AG20443 (cell line): Measurements from ENCODE around the gene ZNF544.

ENCODE experiments used
- DNase-seq: peaks from one replicate; pipeline ENCODE4 v3.0.0; 2012; ENCODE audit warnings: low spot score, mixed read lengths

The ZNF544 gene

DNA sequence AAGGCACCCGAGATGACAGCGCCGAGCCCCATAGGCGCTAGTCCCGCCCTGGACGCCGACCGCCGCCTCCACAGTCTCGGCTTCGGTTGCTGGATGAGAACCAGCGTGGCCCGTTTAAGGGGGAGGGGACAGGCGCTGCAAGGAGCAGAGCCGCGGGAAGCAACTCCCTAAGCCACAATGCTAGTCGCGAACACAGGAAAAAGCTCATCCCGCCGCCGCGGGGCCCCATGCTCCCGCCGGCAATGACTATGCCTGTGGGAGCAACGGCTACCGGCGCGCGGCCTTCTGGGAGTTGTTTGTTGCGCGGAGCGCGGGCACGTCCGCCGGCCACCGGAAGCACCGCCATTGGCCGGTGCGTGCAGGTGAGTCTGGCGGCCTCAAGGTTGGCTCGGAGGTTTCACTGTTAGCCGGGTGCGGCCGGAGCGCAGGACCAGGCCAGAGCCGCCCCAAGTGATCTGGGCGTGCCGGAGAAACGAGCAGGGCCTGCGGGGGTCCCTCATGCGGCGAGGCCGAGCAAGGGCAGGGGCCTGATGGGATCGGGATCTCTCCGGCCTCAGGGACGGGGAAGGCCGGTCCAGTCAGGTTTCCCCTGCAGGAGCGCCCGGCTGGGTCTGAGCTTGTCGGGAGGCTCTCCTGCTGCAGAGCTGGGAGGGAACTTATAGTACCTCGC lies at the start of gene ZNF544:
ZNF544 (plus strand) TSS at position 330 of the 670 bp plus-strand sequence. CDS start 15,110 bp downstream, outside the sequence.
- DNase-seq = peak; percentile 92

DNA sequence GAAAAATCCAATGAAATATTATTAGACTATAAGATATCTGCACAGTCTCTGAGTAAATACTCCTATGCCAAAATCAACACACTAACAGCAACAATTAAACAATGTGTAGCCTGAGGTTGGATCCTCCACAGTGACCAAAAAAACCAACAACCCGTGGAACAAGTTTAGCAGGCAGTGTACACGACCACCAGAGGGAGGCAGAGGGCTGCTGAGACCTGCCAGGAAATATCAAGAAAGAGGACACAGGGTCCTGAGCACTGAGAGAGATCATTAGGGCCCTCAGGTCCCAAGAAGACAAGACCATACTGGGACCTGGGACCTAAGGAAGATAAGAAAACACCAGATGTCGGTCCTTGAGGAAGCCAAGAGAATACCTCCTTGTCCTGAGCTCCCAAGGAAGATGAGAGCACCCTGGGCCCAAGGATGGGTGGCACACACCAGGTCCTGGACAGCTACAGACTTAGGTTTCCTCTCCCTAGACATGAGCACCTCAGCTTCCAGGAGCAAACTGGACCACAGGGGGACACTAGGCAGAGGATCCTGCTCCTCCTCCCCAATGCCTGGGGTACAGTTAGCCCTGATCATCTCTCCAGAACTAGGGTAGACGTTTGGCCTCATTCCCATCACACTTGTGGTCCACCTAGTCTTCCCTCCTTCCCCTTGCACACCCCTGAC lies 46.7 kb upstream of the ZNF544 start:
- no peak for DNase-seq

DNA sequence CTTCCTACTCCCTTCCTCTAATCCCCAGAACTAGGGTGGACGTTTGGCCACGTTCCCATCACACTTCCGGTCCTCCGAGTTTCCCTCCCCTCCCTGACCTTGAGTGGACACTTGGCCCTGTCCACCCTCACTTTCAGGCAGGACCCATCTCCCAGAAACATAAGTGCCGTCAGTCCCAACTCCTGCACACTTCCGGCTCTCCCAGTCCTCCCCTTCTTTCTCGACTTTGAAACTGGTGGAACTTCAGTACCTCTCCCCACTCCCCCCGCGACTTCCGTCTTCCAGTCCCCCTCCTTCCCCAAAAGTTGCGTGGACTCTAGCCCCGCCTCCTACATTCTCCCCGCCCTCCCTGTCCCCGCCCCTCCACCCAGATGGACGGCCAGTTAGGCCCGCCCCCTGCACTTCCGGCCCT lies 46.1 kb upstream of the ZNF544 start:
- peak; percentile 92 for DNase-seq

DNA sequence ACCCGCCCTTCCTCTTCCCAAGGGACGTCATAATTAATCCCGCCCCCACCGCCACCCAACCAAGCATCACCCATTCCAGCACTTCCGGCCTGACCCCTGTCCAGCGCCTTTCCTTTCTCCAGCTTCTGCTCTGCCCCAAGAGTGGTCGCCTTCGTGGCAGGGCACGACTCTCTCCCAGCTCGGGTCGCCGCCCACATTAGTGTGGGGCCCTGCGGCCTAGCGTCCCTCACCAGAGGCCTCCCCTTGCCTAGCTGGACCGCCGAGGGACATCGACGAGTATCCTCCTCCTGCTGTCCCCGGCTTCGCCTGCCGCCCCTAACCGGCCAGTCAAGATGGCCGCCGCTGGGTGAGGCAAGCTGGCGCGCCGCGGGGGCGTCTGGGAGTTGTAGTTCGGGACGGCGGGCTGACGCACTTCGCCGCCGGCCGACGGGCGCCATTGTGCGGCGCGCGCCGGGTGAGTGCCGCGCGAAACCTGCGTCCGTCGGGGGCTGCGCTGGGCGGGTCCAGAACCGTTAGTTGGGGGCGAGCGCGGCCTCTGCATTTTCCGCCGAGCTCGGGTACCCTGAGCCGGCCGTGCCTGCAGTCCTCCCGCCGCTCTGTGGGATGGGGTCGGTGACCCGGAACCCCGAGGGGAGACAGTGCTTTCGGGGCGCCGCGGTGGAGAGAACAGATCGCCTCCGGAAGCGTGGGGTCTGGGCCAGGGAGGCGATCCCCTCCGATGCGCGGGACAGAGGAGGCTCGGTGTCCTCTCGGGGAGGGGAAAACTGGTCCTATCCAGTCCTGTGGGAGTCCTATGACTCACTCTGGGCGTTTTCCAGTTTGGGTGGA lies 45.5 kb upstream of the ZNF544 start, which contains the start of gene ZNF274:
ZNF274 (plus strand) TSS at position 73 of the 828 bp plus-strand sequence. CDS start 905 bp downstream, outside the sequence.
- peak; percentile 97 for DNase-seq

DNA sequence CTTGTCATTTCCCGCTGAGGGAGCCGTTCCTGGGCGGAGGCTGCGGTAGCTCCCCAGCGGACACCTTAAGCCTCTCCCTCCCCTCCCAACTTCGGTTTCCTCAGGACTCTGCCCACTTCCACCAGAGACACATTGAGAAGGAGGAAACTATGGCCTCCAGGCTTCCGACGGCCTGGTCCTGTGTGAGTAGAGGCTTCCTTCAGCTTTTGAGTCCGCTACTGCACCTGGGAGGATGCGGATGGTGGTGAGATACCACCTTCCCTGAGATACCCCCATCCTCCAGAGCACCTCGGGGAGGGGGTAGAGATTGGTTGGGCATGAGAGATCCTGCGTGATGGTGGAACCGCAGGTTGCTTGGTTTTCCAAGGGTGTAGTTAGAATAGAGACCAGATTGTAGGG lies 44.9 kb upstream of the ZNF544 start:
- no peak for DNase-seq

DNA sequence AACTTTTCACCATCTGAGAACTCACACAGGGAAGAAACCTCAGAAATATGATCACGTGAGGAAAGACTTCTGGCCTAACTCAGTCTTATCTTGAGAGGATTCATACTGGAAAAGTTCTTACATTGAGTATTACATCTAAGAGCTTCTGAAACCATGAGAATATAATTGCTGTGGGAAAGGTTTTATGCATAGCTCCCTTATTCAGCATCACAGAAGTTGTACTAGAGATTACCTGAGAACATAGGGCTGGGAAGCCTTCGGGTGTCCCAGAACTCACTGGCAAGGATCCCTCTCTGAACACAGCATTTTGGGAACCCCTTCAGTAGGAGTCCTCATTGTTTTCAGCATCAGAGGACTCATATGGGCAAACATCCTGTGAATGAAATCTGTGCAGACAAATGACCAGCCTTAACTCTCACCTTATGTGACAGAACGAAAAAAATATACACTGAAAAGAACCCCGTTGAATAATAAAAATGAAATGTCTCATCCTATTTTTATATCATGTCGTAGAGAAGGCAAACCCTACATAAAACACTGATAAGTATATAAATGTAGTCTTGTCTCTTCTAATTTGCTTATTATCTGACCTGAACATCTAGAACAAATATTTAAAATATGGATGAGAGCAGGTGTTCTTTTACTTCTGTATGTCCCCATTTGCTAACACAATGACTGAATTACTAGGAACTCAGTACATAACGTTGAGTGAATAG lies 31.7 kb upstream of the ZNF544 start:
- no peak for DNase-seq

DNA sequence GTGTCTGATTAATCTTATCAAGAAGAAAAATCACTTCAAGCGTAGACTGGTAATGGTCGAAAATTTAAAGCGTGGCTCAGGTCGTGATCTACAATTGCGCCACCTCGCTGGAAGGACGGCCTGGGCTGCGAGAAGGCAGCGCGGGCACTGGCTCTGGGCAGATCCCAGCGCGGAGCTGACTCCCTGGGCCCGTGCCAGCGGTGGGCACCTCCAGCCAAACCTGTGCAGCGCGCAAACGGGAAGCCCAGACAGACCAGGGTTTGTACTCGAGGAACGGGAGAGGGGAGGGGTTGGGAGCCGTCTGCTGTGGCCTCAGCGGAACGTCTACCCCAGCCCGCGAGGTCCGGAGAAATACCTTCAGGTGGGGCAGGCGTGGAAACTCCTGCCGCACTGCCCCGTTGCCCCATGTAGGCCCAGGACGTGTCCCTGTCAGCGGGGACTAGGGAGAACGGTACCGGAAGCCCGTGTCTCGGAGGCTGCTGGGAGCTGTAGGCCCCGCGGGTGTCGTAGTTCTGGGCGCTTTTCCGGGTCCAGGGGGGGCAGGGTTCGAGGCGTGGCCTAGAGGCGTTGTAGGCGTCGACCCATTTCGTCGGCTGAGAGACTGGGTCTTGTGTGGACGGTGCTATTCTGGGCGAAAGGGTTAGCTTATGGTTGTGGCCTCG lies 24.8 kb upstream of the ZNF544 start:
- no peak for DNase-seq

DNA sequence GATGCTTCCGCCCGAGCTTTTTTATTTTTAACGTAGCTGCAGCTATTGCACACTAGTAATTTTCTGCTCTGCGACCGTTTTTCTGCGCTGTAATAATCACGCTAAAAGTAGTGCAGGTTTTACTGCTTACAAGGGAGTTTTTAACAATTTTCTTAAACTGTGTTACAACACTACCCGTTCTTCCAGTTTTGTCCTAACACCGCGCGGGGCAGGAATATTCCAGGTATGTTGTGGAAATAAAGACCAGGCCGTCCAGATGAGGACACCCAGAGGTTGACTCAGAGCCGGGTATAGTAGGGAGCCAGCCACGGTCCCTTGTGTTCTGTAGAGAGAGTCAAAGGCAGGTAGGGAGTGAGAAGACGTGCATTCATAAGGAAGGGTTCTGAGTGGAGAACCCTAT lies 24.1 kb upstream of the ZNF544 start:
- DNase-seq = no peak

DNA sequence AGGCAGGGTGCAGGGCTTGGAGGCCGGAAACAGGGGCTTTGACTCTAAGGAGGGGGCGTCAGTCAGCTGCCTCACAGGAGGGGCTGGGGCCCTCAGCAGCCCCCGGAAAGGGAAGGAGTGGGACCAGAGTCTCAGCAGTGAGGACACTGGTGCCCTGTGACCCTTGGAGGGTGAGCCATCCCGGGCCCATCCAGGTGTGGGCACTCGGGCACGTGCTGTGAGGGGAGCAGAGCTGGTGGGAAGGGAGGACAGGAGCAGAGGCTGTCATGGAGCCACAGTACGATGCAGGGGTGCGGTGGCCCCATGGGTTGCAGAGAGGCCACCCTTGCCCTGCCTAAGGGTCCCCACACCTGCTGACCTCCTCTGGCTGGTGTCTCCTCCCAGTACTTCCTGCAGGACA lies 19.1 kb upstream of the ZNF544 start:
- no peak for DNase-seq

DNA sequence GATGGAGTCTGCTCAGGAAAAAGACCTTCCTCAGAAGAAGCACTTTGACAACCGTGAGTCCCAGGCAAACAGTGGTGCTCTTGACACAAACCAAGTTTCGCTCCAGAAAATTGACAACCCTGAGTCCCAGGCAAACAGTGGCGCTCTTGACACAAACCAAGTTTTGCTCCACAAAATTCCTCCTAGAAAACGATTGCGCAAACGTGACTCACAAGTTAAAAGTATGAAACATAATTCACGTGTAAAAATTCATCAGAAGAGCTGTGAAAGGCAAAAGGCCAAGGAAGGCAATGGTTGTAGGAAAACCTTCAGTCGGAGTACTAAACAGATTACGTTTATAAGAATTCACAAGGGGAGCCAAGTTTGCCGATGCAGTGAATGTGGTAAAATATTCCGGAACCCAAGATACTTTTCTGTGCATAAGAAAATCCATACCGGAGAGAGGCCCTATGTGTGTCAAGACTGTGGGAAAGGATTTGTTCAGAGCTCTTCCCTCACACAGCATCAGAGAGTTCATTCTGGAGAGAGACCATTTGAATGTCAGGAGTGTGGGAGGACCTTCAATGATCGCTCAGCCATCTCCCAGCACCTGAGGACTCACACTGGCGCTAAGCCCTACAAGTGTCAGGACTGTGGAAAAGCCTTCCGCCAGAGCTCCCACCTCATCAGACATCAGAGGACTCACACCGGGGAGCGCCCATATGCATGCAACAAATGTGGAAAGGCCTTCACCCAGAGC lies 16.2 kb upstream of the ZNF544 start:
- DNase-seq = no peak

DNA sequence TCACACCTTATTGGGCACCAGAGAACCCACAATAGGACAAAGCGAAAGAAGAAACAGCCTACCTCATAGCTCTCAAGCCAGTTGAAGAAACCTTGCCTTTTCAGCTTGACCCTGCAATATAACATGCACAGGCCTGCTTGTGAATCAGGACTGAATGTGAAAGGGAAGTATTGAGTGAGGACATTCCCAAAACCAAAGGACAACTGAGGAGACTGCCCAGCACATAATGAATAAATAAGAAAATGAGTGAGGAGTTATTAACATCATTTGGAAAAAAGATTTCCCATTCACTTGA lies 15.7 kb upstream of the ZNF544 start:
- DNase-seq = no peak

DNA sequence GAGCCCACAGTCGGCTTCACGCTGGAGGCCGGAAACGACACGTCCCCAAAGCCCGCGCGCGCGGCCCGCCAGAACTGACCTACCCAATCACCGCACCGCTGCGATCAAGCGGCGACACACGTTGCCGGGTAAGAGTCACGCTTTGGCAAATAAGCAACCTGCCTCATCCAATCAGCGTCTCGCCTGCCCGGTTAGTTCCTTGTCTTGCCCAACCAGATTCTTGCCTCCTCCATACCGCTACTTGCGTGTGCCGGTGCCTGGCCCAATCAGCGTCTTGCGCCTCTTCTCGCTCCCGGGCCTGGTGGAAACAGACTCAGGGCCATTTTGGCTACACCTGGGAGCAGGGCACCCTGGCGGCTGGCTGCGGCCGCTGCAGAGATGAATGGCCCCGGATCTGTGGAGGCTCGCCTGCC lies 11.6 kb upstream of the ZNF544 start:
- DNase-seq = no peak

DNA sequence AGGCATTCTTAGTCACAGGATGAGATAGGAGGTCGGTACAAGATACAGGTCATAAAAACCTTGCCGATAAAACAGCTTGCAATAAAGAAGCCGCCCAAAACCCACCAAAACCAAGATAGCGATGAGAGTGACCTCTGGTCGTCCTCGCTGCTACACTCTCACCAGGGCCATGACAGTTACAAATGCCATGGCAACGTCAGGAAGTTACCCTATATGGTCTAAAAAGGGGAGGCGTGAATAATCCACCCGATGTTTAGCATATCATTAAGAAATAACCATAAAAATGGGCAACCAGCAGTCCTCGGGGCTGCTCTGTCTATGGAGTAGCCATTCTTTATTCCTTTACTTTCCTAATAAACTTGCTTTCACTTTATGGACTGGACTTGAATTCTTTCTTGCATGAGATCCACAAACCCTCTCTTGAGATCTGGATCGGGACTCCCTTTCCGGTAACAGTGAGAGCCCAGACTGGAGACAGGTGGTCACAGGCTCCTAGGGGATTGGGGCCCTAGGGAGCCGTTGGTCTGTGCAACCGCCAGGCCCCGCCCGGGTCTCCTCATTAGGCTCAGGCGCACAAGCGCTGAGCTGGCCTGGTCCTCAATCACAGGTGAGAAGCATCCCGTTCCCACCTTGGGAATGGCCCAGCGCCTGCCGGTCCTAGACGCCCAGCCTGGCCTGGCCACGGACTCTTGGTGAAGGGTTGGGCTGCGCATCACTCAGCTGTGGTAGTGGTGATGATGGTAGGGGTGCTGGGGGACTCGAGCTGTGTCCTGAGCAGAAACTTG lies 10.9 kb upstream of the ZNF544 start:
- DNase-seq = no peak

DNA sequence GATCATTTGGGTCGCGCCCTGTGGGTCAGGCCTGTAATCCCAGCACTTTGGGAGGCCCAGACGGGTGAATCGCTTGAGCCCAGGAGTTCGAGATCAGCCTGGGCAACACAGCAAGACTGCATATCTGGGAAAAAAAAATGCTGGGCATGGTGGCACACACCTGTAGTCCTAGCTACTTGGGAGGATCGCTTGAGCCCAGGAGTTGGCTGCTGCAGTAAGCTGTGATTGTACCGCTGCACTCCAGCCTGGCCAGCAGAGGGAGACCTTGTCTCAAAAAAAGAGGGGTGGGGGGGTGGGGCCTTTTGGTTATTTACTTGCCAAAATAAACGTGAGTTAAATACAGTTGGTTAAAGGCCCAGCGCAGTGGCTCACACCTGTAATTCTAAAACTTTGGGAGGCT lies 9.8 kb upstream of the ZNF544 start:
- no peak for DNase-seq

DNA sequence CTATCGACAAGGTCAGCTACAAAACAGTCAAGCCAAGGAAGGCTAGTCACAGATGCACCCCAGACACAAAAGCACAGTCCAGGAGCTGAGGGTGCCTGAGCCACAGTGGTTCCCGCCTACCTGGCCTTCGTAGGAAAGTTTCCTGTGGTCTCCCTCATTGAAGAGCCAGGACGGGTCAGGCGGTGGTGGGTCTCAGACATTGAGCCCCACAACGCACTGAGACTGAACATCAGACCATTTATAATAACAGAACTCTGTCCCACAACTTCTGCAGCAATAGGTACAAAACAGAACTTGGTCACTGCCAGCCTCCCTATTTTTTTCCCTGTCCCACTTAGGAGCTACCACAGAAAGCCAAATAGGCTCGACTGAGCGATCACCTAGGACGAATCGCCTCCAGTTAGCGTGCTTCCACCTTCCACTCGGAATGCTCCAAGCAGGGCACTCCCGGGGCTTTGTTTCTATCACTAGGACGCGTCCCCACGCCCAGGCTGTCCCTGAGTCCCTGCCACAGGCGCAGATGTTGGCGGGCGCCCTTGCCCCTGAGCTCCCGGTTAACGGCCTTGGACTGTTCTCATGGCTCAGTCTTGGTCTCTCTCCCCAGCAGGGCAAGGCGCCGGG lies 640 bp upstream of the ZNF544 start:
- DNase-seq = no peak

DNA sequence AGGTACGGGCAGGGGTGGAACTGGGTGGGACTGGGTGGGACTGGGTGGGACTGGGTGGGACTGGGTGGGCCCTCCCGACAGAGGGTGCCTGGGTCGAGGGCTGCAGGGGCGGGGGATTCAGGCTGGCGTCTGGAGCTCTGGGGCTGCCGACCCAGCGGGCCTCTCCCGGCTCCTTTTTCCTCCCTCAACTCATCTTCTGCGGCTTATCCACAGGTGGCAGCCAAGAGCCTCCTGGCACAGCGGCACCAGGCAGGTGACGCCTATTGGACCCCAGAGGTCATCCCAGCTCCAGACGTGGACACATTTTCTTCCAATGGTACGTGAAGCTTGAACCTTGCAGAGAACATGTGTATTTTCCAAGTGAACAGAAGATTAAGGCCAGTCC lies 533 bp downstream of the ZNF544 start:
- peak; percentile 59 for DNase-seq

DNA sequence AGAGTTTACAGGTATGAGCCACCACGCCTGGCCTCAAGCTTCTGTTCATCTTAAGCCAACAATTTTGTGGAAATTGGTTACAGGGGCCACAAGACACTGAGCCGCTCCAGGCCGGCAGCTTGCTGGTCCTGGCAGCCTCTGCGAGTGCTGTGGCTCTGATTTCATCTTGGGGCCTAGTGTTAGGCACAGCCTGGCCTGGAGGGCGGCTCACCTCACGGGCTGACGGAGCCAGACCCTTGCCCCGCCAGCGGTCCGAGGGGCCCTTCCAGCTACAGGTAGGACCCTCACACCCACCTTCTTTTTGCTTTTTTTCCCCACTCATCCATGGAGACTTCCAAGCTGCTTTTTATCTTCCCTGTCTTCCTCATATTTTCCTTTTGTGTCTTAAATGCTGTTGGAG lies 8.6 kb downstream of the ZNF544 start:
- no peak for DNase-seq

DNA sequence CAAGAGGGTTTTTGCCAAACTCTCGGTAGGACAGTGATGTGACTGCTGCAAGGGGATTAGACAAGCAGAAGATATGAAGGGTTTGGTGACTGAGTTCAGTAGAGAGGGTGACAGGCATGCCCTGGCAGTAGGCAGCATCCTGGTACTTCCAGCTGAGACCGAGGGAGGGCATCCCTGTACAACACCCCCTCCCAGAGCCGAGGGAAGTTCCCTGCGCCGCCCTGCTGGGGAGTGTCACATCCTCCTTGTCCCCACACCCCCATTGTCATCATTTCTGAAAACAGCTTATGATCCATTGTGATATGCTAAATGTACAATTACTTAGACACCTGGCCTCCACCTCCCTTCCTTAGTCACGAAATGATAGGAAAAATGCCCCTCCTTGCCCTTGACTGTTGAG lies 14.6 kb downstream of the ZNF544 start:
- DNase-seq = no peak

DNA sequence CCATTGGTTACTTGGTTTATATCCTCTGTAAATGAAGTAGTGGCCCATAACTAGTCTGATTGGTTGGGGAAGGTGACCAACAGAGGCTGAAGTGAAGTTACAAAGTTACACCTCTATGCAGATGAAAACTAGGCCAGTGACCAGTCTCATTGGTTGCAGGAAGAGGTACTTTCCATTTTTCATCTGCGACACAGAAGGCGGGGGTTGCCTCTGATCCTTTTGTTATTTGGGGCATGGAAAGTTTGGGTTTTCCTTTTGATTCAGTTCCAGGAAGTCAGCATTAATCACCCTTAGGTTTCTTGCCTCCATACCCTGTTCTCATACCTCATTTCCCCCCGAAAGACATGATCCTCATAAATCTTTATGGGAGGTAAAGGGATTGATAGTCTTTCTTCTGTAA lies 20.2 kb downstream of the ZNF544 start:
- DNase-seq = no peak

DNA sequence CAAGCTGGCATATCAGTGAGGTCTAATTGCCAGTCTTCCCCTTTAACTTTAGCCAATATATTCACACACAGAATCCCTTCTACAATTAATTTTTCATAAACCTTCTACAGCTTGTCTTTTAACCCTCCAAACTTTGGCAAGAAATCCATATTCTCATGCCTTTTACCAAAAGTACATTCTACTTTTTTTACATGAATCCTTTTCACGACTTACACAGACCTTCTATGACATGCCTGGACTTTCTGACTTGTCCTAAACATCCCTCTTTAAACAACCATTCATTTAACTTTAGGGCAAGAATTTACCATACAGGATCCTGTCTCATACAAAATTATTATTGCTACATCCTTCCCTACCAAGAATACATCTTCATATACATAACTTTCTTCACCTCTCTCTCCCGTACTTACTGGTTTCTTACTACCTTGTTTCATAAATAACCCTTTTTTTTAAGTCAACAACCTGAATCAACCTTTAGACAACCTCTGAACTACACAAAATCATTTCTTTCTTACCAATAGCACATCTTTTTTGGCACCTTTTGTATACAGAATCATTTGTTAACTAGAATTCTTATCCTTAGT lies 23.5 kb downstream of the ZNF544 start:
- DNase-seq = no peak
